HEK293 (cell line): Measurements from ENCODE around the gene DENND1C.

Experiments
- ZNF292 ChIP-seq: fragments of 450-650 bp; formaldehyde crosslinking; IDR thresholded peaks from 2 replicates; pipeline ENCODE4 v1.5.1; 2016; ENCODE audit warnings: low read depth, missing biosample characterization, missing genetic modification characterization, borderline replicate concordance
- ZNF335 ChIP-seq: fragments of 450-650 bp; formaldehyde crosslinking; conservative IDR thresholded peaks from 2 replicates; pipeline ENCODE4 v1.5.1; 2016; ENCODE audit warnings: missing biosample characterization, missing genetic modification characterization
- ZNF433 ChIP-seq: fragments of 450-650 bp; formaldehyde crosslinking; IDR thresholded peaks from 2 replicates; pipeline ENCODE4 v1.5.1; 2016; ENCODE audit warnings: missing biosample characterization, missing genetic modification characterization, low read depth

DNA sequence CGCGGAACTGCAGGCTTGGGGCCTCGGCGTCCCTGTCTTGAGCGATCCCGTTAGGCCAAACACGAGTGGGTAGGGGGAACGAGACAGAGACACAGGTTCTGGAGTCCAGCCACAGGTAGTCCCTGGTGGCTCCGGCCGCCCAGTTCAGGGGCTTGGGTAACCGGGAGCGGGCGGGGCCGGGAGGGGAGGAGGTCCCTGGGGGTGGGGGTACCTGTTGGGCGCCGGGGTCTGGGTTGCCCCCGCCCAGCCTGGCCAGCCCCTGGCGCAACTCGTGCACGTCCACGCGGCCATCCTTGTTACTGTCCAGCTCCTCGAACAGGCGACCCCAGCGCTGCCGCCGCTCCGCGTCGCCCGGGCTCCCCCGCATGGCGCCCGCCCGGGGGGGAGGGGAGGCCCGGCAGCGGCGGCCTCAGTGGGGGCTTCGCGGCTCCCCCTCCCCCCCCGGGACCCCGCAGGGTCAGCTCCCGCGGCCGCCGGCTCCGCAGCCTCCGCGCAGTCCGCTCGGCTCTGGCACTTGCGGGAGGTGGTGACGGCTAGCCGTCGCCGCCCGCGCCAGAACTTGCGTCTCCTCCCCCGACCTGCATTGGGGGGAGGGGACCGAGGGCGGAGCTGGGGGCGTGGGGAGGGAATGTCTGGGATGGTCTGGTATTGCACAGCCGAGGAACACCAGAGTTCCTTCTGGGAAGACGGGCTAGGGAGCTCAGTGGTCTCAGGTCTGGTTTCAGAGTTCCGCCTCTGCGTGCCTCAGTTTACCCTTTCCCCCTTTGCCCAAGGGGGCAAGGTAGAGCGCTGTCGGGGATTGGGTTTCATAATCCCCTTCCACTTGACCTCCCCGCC lies 22.1 kb downstream of the DENND1C start, which contains the start of gene SLC25A23:
- TF ChIP-seq ZNF335 (tag by site-specific recombination) (peak; percentile 59), ZNF433 (tag by site-specific recombination) (no peak), ZNF292 (tag by site-specific recombination) (no peak)
